ENCODE data around the gene HIPK4. TPM values are rescaled to one million over a fixed set of nuclear protein-coding genes. Genes with fewer than 3 reads are reported as not detected.

The HIPK4 gene
- total RNA-seq = 0.16 and 0.17 TPM in 2 replicates

DNA sequence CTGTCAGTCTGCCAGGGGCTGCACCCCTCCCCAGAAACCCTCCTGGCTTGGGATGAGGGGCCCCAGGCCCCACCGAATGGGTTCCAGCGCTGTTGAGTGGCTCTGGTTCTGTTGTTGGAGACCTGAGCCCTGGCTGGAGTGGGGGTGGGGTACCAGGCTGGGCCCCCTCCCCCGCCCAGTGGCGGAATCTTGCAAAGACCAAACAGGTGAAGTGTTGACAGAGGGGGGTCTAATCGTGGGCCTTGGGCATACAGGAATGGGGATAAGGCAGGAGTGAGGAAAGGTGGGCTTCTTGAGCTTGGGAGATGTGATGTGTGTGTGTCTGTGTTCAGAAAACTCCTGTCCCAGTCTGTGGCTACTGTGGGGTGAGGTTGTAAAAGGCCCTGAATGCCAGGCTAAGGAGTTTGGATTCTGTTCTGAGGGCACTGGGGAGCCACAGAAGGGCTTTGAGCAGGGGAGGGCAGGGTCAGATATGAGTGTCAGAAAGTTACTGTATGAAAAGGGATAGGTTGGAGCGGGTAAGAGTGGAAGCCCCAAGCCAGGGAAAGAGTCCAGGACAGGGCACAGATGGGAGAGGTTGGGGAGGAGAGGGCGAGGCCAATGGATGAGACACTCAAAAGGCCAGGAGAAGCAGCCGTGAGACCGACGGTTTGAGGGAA is at the start of gene HIPK4:
HIPK4 (minus strand) TSS at position 98 of the 659 bp plus-strand sequence. CDS start 279 bp downstream, outside the sequence.

GRCh38 chr19:40425450-40426287 is 35.7 kb upstream of the HIPK4 start, which contains the start of gene SERTAD1:
SERTAD1 (minus strand) TSS chr19:40425992; CDS start chr19:40423546, 2,446 bp downstream.

DNA sequence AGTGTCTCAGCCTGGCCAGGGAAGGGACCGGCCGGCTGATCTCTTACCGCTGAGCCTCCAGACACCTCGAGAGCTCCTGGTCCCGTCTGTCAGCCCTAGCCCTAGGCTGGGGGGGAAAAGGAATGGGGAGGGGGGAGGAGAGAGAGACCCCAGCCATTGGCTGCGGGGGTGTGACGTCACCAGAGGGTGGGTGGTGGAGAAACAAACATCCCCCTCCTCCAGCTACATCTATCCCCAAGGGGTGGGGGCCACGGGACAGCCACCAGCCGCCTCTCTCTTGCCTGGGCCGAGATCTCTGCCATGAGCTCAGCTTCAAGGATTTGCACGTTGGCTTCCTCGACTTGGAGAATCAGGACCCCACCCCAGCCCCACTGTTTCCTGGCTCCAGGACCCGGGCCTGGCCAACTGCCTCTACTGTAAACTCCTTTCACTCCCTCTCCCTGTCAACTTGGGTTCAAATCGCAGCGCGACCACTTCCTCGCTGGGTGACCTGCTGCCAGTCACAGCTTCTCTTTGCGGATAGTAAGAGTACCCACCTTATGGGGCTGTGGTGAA is 23.4 kb upstream of the HIPK4 start, which contains the start of gene PRX:
PRX (minus strand) TSS at position 88 of the 555 bp plus-strand sequence. CDS start 5,446 bp downstream, outside the sequence.

GRCh38 chr19:40348125-40348913 is 41.7 kb downstream of the HIPK4 start, which contains the start of the genes C19orf47 and PLD3:
C19orf47 (minus strand) TSS chr19:40348397; CDS start chr19:40341857, 6,540 bp downstream.
PLD3 (plus strand) TSS chr19:40348695; CDS start chr19:40366484, 17,789 bp downstream.

Other genes with a start within 250 kb of the HIPK4 start
- 4.1 and 5.7 TPM in 2 replicates for gene MAP3K10, start 198.8 kb downstream of the HIPK4 start, total RNA-seq
- 0.17 TPM in 1 of 2 replicates, not detected in the other for gene TTC9B, start 171.8 kb downstream of the HIPK4 start, total RNA-seq
- gene CCNP, start 163.5 kb downstream of the HIPK4 start, total RNA-seq = 0.17 and 0.32 TPM in 2 replicates
- 82.7 and 101 TPM in 2 replicates for gene AKT2, start 104.8 kb downstream of the HIPK4 start, total RNA-seq
- 3.9 and 4.8 TPM in 2 replicates for gene C19orf47, start 41.8 kb downstream of the HIPK4 start, total RNA-seq
- gene PLD3, start 41.5 kb downstream of the HIPK4 start, total RNA-seq = 165 and 192 TPM in 2 replicates
- 1.9 and 2.2 TPM in 2 replicates for gene PRX, start 23.2 kb upstream of the HIPK4 start, total RNA-seq
- gene SERTAD1, start 35.8 kb upstream of the HIPK4 start, total RNA-seq = 19.5 and 27.6 TPM in 2 replicates
- 21.0 and 22.7 TPM in 2 replicates for gene SERTAD3, start 54.2 kb upstream of the HIPK4 start, total RNA-seq
- 192 and 291 TPM in 2 replicates for gene BLVRB, start 75.6 kb upstream of the HIPK4 start, total RNA-seq
- 11.4 and 11.7 TPM in 2 replicates for gene SPTBN4, start 76.8 kb upstream of the HIPK4 start, total RNA-seq
- 22.2 and 25.6 TPM in 2 replicates for gene SHKBP1, start 186.7 kb upstream of the HIPK4 start, total RNA-seq
- gene LTBP4, start 211.2 kb upstream of the HIPK4 start, total RNA-seq = 69.0 and 191 TPM in 2 replicates

Measured in bronchial smooth muscle cell (primary cell).